Measurements from ENCODE around the gene HPCAL4.

Gene HPCAL4

DNA sequence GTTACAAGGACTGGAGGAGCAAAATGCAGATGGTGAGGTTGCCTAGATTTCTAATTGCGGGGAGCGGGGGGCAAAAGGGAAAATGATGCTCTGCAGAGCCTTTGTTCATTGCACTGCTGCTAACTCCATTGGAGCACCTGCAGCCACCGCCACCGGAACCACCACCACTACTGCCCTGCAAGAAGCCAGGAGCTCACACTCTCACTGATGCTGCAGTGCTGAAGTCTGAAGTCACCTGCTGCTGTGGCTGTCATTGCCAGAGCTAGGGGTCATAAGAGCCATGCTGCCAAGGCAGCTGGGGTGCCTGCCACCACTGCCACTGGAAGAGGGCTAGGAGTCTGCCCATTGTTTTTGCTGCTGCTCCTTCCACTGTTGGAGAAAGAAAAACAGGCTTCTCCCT lies 7.3 kb upstream of the HPCAL4 start:
- ChIA-PET POLR2A (no interaction called here), CTCF (interaction anchor here (0.9 to 4.9 kb wide), 3 partner anchors 26 to 93 kb away, joined by 3 to 16 read pairs (median 7); partner anchors contain the start of gene NT5C1A)
- no peak overlapping the region for H3K4me3 ChIP-seq (ENCODE audit: low read depth, low read length)
- TF ChIP-seq, protein P1, sequence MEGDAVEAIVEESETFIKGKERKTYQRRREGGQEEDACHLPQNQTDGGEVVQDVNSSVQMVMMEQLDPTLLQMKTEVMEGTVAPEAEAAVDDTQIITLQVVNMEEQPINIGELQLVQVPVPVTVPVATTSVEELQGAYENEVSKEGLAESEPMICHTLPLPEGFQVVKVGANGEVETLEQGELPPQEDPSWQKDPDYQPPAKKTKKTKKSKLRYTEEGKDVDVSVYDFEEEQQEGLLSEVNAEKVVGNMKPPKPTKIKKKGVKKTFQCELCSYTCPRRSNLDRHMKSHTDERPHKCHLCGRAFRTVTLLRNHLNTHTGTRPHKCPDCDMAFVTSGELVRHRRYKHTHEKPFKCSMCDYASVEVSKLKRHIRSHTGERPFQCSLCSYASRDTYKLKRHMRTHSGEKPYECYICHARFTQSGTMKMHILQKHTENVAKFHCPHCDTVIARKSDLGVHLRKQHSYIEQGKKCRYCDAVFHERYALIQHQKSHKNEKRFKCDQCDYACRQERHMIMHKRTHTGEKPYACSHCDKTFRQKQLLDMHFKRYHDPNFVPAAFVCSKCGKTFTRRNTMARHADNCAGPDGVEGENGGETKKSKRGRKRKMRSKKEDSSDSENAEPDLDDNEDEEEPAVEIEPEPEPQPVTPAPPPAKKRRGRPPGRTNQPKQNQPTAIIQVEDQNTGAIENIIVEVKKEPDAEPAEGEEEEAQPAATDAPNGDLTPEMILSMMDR (IDR thresholded peaks at IDR 0.05; ENCODE audit: insufficient read depth, low read length, missing control alignments) = no peak
- no peak for DNase-seq (ENCODE audit: low read depth, low spot score)

DNA sequence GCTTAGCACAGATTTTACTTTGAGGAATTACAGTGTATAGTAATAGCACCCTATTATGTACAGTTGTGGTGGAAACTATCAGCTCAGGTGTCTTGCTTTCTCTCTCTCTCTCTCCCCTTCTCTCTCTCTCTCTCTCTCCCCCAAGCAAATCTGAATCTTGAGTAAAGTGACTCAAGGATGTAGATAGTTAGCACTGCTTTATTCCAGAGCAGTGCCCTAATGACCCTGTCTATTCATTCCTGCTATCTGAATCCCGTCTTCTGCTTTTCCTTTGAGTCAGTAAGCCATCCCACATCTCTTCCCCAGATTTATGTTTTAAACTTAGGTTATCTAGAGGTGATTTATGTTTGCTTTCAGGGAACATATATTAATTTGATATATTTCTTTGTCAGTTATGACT lies 5.2 kb upstream of the HPCAL4 start:
- DNase-seq (ENCODE audit: low read depth, low spot score) = no peak
- ChIA-PET CTCF (interaction anchor here (1.3 to 6.1 kb wide), 4 partner anchors 16 to 90 kb away, joined by 3 to 34 read pairs (median 4); partner anchors contain the start of gene NT5C1A), POLR2A (no interaction called here)

DNA sequence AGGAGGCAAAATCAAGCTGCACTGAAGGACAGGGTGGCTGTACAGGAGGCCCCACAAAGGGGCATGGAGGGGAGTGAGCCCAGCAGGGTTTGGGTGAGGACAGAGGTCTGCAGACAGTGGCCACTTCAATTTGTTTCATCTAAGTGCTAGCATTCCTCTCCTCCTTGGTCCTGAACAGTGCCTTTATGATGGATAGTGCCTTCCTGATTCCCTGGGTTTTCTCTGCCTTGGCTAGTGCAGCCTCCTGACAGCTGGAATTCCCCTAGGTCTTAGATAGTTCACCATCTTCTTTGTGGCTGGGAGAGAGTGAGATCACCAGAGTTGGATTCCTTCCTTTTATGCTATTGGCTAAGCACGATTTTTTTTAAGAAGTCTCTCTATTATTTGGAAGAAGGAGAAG lies 3.8 kb upstream of the HPCAL4 start:
- DNase-seq (ENCODE audit: low read depth, low spot score) = no peak
- ChIA-PET POLR2A (no interaction called here), CTCF (interaction anchor here (6.1 kb wide), 1 partner anchor 23 kb away, joined by 34 read pairs; the partner anchor contains the start of gene NT5C1A)
- no peak overlapping the region for H3K4me3 ChIP-seq (ENCODE audit: low read depth, low read length)
- TF ChIP-seq, protein P1 (IDR thresholded peaks at IDR 0.05; ENCODE audit: insufficient read depth, low read length, missing control alignments) = no peak

More for the DNA sequence above, 5.2 kb upstream of the HPCAL4 start:
- no peak overlapping the region for H3K4me3 ChIP-seq (ENCODE audit: low read depth, low read length)
- TF ChIP-seq, protein P1 (IDR thresholded peaks at IDR 0.05; ENCODE audit: insufficient read depth, low read length, missing control alignments) = no peak

DNA sequence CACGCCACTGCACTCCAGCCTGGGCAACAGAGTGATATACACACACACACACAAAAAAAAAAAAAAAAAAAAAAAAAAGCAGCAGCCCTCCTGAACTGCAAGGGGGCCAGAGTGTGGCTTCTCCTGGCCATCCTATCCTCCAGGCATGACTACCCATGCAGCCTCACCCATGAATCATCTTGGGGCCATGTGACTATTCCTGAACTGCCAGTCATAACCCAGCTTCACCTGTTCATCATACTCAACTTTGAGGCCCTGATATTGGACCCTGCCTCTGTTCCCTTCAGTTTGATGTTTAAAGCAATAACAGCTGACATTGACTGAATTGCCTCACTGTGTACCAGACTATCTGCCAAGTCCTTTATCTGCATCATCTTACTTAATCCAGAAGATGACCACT lies 2.8 kb upstream of the HPCAL4 start:
- no peak overlapping the region for H3K4me3 ChIP-seq (ENCODE audit: low read depth, low read length)
- ChIA-PET CTCF (interaction anchor here (0.7 to 6.1 kb wide), 6 partner anchors 11 to 93 kb away, joined by 3 to 34 read pairs (median 4); partner anchors contain the start of gene NT5C1A), POLR2A (interaction anchor here (0.6 kb wide), 1 partner anchor 258 kb away, joined by 3 read pairs; no protein-coding TSS in a partner anchor)
- no peak for DNase-seq (ENCODE audit: low read depth, low spot score)
- TF ChIP-seq, protein P1 (IDR thresholded peaks at IDR 0.05; ENCODE audit: insufficient read depth, low read length, missing control alignments) = no peak

DNA sequence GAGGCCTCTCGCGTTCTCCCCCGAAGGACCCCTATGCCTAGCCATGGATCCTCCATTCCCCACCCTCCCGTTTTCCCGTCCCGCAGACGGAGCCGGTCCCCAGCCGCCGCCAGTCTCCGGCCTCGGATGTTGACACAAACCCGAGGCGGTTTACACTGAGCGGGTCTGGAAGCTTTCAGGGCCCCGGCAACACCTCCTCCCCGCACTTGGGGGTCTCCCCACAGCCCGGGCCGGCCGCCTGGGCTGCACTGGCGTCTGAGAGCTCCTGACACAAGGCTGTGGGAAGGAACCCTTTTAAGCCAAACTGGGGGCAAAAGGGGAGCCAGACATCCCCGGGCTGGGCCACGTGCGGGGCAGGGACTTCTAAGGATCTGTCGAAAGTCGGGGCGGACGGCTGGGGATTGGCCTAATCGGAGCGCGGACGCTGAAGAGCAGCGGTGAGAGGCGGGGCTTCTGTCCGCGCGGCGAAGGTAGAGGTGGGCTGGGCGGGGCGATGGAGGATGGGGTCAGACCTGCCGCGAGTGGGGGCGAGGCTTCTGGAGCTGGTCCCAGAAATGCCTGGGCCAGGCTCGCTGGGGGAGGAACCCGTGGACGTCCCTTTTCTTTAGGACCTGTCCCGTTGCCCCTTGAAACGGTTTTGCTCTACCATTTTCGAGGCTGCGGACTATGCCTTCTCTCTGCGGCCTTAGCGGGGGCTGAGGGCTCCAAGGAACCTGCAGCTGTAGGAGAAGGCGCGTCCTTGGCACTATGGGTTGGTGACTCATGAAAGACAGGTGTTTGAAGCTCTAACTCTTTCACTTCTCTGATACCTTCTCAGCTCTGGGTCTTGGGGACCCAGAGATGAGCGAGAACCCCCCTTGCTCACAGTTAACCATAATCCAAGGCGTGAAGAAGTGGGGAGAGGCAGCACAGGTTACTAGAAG lies 1.2 kb upstream of the HPCAL4 start:
- CTCF ChIA-PET = interaction anchor here (1.1 to 6.1 kb wide), 8 partner anchors 11 to 91 kb away, joined by 3 to 34 read pairs (median 4); partner anchors contain the start of gene NT5C1A

More for the DNA sequence above, 1.2 kb upstream of the HPCAL4 start:
- POLR2A ChIA-PET = no interaction called here
- no peak for DNase-seq (ENCODE audit: low read depth, low spot score)
- no peak overlapping the region for H3K4me3 ChIP-seq (ENCODE audit: low read depth, low read length)
- TF ChIP-seq, protein P1 (IDR thresholded peaks at IDR 0.05; ENCODE audit: insufficient read depth, low read length, missing control alignments) = no peak
